GM19463 (cell line): ENCODE results near the gene USP35.

Experiments used
- ATAC-seq: cut with Tn5 transposase; IDR thresholded peaks from one replicate; pipeline ENCODE4 v1.9.1; 2021; ENCODE audit warnings: mild to moderate bottlenecking, moderate library complexity; ENCODE audit not compliant: unreplicated experiment

The USP35 gene

DNA sequence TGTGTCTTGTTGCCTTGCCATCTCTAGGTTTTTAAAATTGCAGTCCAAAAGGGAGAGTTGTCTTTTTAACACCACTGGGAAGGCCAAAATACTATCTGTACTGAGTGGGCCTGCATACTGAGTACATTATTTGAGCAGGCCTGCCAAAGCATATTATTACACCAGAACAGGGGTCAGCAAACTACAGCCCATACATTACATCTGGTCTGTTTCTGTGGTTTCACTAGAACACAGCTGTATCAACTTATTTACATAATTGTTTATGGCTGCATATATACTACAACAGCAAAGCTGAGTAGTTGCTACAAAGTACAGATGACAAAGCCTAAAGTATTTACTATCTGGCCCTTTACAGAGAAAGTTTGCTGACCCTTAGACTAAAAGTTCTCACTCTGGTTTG lies 74.0 kb downstream of the USP35 start:
- ATAC-seq: no peak
